ENCODE measurements around the gene FBP2.

- TF ChIP-seq CTCF (conservative IDR thresholded peaks at IDR 0.05; ENCODE audit: low read length) (no peak), EZH2phosphoT487 (IDR thresholded peaks at IDR 0.05; ENCODE audit: borderline replicate concordance, low read depth, low read length) (no peak)
Observed at GRCh38 chr9:94600715-94601114, 7.1 kb upstream of the FBP2 start.
